Neural cell (in vitro differentiated cells): ENCODE data around the gene PDE4D. TPM values are rescaled to one million over a fixed set of nuclear protein-coding genes. Genes with fewer than 3 reads are reported as not detected.
A peak's percentile ranks its signal among the peaks of the same experiment; 100 is the strongest.

Experiments used
- H2AFZ ChIP-seq: fragments of 200-600, 300-800 bp; sonication (generic), shearing (Covaris generic); 2 replicates; pipeline ENCODE4 v1.6.0; 2014; ENCODE audit warnings: low read depth, mild to moderate bottlenecking, antibody characterized with exemption, low read length, moderate library complexity
- H3F3A ChIP-seq: fragments of 200-600 bp; shearing (Covaris generic); 2 replicates; pipeline ENCODE4 v1.6.1; 2016; ENCODE audit warnings: mild to moderate bottlenecking, moderate library complexity, mixed read lengths, antibody characterized with exemption, low read length; ENCODE audit not compliant: insufficient read depth, poor library complexity, severe bottlenecking
- H3K27ac ChIP-seq: fragments of 200-600, 300-800 bp; sonication (generic), shearing (Covaris generic); 2 replicates; pipeline ENCODE4 v1.5.1; 2014; ENCODE audit warnings: mild to moderate bottlenecking, low read length, moderate library complexity
- H3K27me3 ChIP-seq: fragments of 300-800, 200-600 bp; sonication (generic), shearing (Covaris generic); 2 replicates; pipeline ENCODE4 v1.6.0; 2014; ENCODE audit warnings: mild to moderate bottlenecking, low read depth, low read length, moderate library complexity; ENCODE audit not compliant: insufficient read depth
- H3K36me3 ChIP-seq: fragments of 300-800, 200-600 bp; sonication (generic), shearing (Covaris generic); 2 replicates; pipeline ENCODE4 v1.5.1; 2014; ENCODE audit warnings: mild to moderate bottlenecking, antibody characterized with exemption, low read length, moderate library complexity; ENCODE audit not compliant: insufficient read depth
- H3K4me2 ChIP-seq: fragments of 300-800, 200-600 bp; sonication (generic), shearing (Covaris generic); 2 replicates; pipeline ENCODE4 v1.6.0; 2014; ENCODE audit warnings: mild to moderate bottlenecking, low read length
- H3K4me3 ChIP-seq: fragments of 300-800, 200-600 bp; sonication (generic), shearing (Covaris generic); 2 replicates; pipeline ENCODE4 v1.5.1; 2014; ENCODE audit warnings: mild to moderate bottlenecking, low read length, moderate library complexity
- H3K79me2 ChIP-seq: fragments of 200-600 bp; shearing (Covaris generic); replicated peaks from 2 replicates; pipeline ENCODE4 v1.6.0; 2014; ENCODE audit warnings: mild to moderate bottlenecking, low read length, moderate library complexity; ENCODE audit not compliant: insufficient read depth
- H3K9ac ChIP-seq: fragments of 300-800, 200-600 bp; sonication (generic), shearing (Covaris generic); 2 replicates; pipeline ENCODE4 v1.6.1; 2016; ENCODE audit warnings: mild to moderate bottlenecking, low read length, mixed read lengths
- H3K9me2 ChIP-seq: fragments of 200-600 bp; shearing (Covaris generic); 2 replicates; pipeline ENCODE4 v1.6.1; 2016; ENCODE audit warnings: mild to moderate bottlenecking, low read length, mixed read lengths; ENCODE audit not compliant: insufficient read depth
- H3K9me3 ChIP-seq: fragments of 200-600, 300-800 bp; sonication (generic), shearing (Covaris generic); 2 replicates; pipeline ENCODE4 v1.6.1; 2016; ENCODE audit warnings: mild to moderate bottlenecking, mixed run types, low read length, moderate library complexity, mixed read lengths
- H4K20me1 ChIP-seq: fragments of 200-600 bp; shearing (Covaris generic); 2 replicates; pipeline ENCODE4 v1.6.1; 2016; ENCODE audit warnings: mild to moderate bottlenecking, mixed run types; ENCODE audit not compliant: insufficient read depth
- EP300 ChIP-seq: fragments of 450-650 bp; conservative IDR thresholded peaks from 2 replicates; pipeline ENCODE4 v1.6.1; 2014; ENCODE audit warnings: antibody characterized with exemption, mild to moderate bottlenecking, moderate library complexity; ENCODE audit not compliant: poor library complexity, severe bottlenecking
- EZH2 ChIP-seq: fragments of 200-600, 300-800 bp; shearing (Covaris generic), sonication (generic); IDR thresholded peaks from 2 replicates; pipeline ENCODE4 v1.6.1; 2014; ENCODE audit warnings: antibody characterized with exemption, low read length, borderline replicate concordance, mild to moderate bottlenecking; ENCODE audit not compliant: insufficient read depth, poor library complexity, severe bottlenecking
- MXI1 ChIP-seq: fragments of 450-650 bp; conservative IDR thresholded peaks from 2 replicates; pipeline ENCODE4 v1.6.1; 2014; ENCODE audit warnings: antibody characterized with exemption, mild to moderate bottlenecking; ENCODE audit not compliant: poor library complexity, severe bottlenecking
- POLR2AphosphoS5 ChIP-seq: IDR thresholded peaks from 2 replicates; pipeline ENCODE4 v1.6.1; 2012
- RAD21 ChIP-seq: fragments of 450-650 bp; conservative IDR thresholded peaks from 2 replicates; pipeline ENCODE4 v1.6.1; 2014; ENCODE audit warnings: antibody characterized with exemption, mild to moderate bottlenecking, moderate library complexity
- SMC3 ChIP-seq: fragments of 450-650 bp; conservative IDR thresholded peaks from 2 replicates; pipeline ENCODE4 v1.6.1; 2014; ENCODE audit warnings: antibody characterized with exemption, mild to moderate bottlenecking, moderate library complexity; ENCODE audit not compliant: poor library complexity
- TAF1 ChIP-seq: IDR thresholded peaks from 2 replicates; pipeline ENCODE4 v1.6.1; 2012; ENCODE audit warnings: low read depth
- polyA plus RNA-seq: library from polyadenylated mRNA; depleted of rRNA; stranded (reverse); fragments of >200 nt; gene quantifications from 2 replicates; pipeline ENCODE4 v1.2.3, GENCODE V29; 2014
- TF ChIP-seq, protein P1 (sequence below): fragments of 450-650 bp; IDR thresholded peaks from 2 replicates; pipeline ENCODE4 v1.5.1; 2014; ENCODE audit warnings: antibody characterized with exemption, mild to moderate bottlenecking, moderate library complexity; ENCODE audit not compliant: poor library complexity, severe bottlenecking
- TF ChIP-seq, protein P2 (sequence below): IDR thresholded peaks from 2 replicates; pipeline ENCODE4 v1.6.1; 2012; ENCODE audit warnings: borderline replicate concordance

The PDE4D gene
- polyA plus RNA-seq, 1 donor from 2014 or later, result 42.8 TPM

DNA sequence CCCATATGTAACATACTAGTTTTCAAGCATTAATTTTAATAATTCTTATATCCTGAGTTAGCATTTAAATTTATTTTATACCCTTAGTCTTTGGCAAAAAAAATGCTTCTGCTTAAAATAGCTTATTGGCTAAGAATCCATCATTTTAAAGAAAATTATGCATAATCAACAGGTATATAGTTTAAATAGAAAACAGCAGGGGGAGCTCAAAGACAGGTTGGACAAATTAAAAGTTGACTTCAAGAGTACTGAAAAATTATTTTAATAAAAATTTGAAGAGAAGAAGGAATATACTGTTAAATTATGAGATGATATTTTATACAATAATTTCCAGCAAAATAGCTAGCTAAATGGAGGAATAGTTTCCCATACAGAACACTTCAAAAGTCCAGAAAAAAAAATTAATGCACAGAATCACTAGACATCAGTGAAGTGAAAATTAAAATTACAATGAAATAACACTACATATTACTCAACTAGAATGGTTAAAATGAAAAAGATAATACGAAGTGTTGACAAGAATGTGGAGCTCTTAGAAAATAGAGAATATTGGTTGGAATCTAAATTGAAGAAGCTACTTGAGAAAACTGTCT lies 387.1 kb downstream of the PDE4D start:
- no peaks in the 10 kb centered on the region for H3K79me2 ChIP-seq
- H3K27me3 ChIP-seq, result no peaks in the 10 kb centered on the region
- no peaks in the 10 kb centered on the region for H4K20me1 ChIP-seq
- no peaks in the 10 kb centered on the region for H3K36me3 ChIP-seq
- no peak overlapping the region for H3K9ac ChIP-seq
- no peak overlapping the region for H2AFZ ChIP-seq
- H3F3A ChIP-seq, result no peaks in the 10 kb centered on the region
- no peak overlapping the region for H3K4me3 ChIP-seq
- no peaks in the 10 kb centered on the region for H3K9me2 ChIP-seq
- TF ChIP-seq MXI1 (no peak), RAD21 (peak; percentile 60), SMC3 (peak; percentile 65)
- TF ChIP-seq, protein P1, sequence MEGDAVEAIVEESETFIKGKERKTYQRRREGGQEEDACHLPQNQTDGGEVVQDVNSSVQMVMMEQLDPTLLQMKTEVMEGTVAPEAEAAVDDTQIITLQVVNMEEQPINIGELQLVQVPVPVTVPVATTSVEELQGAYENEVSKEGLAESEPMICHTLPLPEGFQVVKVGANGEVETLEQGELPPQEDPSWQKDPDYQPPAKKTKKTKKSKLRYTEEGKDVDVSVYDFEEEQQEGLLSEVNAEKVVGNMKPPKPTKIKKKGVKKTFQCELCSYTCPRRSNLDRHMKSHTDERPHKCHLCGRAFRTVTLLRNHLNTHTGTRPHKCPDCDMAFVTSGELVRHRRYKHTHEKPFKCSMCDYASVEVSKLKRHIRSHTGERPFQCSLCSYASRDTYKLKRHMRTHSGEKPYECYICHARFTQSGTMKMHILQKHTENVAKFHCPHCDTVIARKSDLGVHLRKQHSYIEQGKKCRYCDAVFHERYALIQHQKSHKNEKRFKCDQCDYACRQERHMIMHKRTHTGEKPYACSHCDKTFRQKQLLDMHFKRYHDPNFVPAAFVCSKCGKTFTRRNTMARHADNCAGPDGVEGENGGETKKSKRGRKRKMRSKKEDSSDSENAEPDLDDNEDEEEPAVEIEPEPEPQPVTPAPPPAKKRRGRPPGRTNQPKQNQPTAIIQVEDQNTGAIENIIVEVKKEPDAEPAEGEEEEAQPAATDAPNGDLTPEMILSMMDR, result peak; percentile 57
- no peaks in the 10 kb centered on the region for H3K9me3 ChIP-seq
- no peak overlapping the region for H3K27ac ChIP-seq
- H3K4me2 ChIP-seq, result no peak overlapping the region

DNA sequence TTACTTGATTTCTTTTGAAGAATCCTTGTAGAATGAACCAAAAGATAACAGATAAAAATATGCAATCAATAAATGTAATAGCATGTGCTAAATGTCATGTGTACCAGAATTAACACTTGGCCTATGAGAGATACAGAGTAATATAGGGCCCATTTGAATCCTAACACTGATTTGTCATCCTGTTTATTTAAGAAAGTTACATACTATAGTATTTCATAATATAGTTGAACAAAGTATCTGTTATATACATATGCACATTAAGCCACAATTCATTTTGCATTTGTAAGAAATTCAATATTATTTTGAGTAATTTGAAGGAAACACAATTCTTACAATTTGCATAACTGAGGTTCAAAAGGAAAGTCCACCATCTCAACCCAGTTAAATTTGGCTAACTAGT lies 389.5 kb downstream of the PDE4D start:
- Histone ChIP-seq H3K79me2 (no peaks in the 10 kb centered on the region), H3K36me3 (no peaks in the 10 kb centered on the region), H3F3A (no peaks in the 10 kb centered on the region), H3K9me3 (no peaks in the 10 kb centered on the region), H4K20me1 (no peaks in the 10 kb centered on the region), H3K9me2 (no peaks in the 10 kb centered on the region), H3K27ac (no peak overlapping the region), H3K9ac (no peak overlapping the region), H2AFZ (no peak overlapping the region), H3K27me3 (no peaks in the 10 kb centered on the region), H3K4me2 (no peak overlapping the region), H3K4me3 (no peak overlapping the region)
- TF ChIP-seq TAF1 (no peak), POLR2AphosphoS5 (no peak), EP300 (no peak), SMC3 (no peak), MXI1 (no peak), EZH2 (no peak), RAD21 (no peak)
- TF ChIP-seq, protein P2, sequence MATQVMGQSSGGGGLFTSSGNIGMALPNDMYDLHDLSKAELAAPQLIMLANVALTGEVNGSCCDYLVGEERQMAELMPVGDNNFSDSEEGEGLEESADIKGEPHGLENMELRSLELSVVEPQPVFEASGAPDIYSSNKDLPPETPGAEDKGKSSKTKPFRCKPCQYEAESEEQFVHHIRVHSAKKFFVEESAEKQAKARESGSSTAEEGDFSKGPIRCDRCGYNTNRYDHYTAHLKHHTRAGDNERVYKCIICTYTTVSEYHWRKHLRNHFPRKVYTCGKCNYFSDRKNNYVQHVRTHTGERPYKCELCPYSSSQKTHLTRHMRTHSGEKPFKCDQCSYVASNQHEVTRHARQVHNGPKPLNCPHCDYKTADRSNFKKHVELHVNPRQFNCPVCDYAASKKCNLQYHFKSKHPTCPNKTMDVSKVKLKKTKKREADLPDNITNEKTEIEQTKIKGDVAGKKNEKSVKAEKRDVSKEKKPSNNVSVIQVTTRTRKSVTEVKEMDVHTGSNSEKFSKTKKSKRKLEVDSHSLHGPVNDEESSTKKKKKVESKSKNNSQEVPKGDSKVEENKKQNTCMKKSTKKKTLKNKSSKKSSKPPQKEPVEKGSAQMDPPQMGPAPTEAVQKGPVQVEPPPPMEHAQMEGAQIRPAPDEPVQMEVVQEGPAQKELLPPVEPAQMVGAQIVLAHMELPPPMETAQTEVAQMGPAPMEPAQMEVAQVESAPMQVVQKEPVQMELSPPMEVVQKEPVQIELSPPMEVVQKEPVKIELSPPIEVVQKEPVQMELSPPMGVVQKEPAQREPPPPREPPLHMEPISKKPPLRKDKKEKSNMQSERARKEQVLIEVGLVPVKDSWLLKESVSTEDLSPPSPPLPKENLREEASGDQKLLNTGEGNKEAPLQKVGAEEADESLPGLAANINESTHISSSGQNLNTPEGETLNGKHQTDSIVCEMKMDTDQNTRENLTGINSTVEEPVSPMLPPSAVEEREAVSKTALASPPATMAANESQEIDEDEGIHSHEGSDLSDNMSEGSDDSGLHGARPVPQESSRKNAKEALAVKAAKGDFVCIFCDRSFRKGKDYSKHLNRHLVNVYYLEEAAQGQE, result no peak
- TF ChIP-seq, protein P1, result no peak
